ENCODE data around the gene SCGB3A1. TPM values are rescaled to one million over a fixed set of nuclear protein-coding genes. Genes with fewer than 3 reads are reported as not detected.

SCGB3A1 gene
- total RNA-seq, 2 donors from 2014 or later = not detected

DNA sequence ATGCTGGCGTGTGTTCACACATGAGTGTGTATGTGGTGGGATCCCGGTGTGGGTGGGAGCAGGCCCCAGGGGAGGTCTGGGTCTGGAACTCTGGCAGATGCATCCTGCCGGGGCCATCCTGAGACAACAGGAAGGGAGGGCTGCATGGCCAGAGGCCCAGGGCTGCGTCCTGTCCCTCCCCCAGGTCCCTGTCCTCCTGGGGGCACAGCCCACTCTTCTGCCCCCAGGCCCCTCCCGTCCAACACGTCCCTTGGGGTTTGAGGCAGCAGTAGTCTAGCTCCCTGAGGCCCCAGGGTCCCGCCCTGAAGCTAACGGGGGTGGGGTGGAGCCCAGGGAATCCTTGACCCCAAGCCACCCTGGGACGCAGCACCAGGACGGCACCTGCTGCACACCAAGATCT is 41.5 kb upstream of the SCGB3A1 start:
- intact Hi-C loops (cut with DNase I) = loop anchor here (5.0 kb wide), 1 partner anchor 235 kb away; no protein-coding TSS in a partner anchor
- TF ChIP-seq, protein P1, sequence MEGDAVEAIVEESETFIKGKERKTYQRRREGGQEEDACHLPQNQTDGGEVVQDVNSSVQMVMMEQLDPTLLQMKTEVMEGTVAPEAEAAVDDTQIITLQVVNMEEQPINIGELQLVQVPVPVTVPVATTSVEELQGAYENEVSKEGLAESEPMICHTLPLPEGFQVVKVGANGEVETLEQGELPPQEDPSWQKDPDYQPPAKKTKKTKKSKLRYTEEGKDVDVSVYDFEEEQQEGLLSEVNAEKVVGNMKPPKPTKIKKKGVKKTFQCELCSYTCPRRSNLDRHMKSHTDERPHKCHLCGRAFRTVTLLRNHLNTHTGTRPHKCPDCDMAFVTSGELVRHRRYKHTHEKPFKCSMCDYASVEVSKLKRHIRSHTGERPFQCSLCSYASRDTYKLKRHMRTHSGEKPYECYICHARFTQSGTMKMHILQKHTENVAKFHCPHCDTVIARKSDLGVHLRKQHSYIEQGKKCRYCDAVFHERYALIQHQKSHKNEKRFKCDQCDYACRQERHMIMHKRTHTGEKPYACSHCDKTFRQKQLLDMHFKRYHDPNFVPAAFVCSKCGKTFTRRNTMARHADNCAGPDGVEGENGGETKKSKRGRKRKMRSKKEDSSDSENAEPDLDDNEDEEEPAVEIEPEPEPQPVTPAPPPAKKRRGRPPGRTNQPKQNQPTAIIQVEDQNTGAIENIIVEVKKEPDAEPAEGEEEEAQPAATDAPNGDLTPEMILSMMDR (IDR thresholded peaks at IDR 0.05) = no peak
- no peak for TF ChIP-seq POLR2A (IDR thresholded peaks at IDR 0.05)
- H3K27ac ChIP-seq = no peak overlapping the region
- no peaks in the 10 kb centered on the region for H3K36me3 ChIP-seq (replicated peaks in 1 of 2; ENCODE audit: insufficient read depth in 1 of 2, low read depth in 2 of 2)
- no peak overlapping the region for H3K4me3 ChIP-seq
- H3K9me3 ChIP-seq = no peaks in the 10 kb centered on the region
- no peaks in the 10 kb centered on the region for H3K4me1 ChIP-seq
- WGBS, 2 donors = 51 to 74% methylated on average over 3 to 10 of the region's 10 CpGs
- H3K27me3 ChIP-seq = no peaks in the 10 kb centered on the region
- ATAC-seq = no peak
- DNase-seq = peak in 1 of 4 donors; percentile 10

DNA sequence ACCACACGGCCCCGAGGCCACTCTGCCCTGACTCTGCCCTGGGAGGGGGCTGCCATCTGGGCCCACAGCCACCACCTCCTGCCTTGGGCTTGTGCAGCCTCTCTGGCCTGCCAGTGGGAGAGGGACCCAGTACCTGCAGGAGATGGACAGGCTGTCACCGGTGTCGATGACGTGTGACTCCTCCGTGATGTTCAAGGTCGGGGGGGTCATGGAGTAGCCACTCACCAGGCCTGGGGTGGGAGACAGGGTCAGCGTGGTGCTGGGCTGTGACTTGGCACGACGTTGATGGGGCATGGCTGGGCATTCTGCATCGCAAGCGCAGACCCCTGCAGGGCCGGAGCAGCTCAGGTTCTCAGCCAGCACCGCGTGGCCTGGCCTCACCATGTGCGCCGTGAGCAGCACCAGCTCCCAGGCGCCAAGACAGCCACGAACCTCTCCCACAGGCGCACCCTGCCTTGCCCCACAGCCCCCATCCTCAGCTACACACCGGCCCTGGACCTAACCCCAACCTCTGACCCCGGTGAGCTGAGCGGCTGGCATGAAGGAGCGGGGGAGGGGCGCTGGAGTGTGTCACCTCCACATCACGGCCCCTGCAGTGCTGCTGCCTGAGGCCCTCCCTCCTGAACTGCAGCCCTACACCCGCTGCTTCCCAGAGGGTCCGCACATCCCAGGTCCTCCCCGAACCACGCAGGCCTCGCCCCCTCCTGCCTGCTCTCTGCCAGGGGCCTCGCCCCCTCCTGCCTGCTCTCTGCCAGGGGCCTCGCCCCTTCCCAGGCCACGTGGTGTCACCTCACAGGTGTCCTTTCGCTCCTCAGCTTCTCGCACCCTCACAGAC is 40.5 kb upstream of the SCGB3A1 start:
- ATAC-seq (no peak), DNase-seq (peak in 1 of 4 donors; percentile 9)
- Histone ChIP-seq H3K9me3 (no peaks in the 10 kb centered on the region), H3K27me3 (no peaks in the 10 kb centered on the region), H3K4me1 (no peaks in the 10 kb centered on the region), H3K27ac (no peak overlapping the region), H3K4me3 (no peak overlapping the region), H3K36me3 (replicated peaks in 1 of 2; ENCODE audit: insufficient read depth in 1 of 2, low read depth in 2 of 2) (no peaks in the 10 kb centered on the region)
- intact Hi-C loops (cut with DNase I) = loop anchor here (5.0 kb wide), 1 partner anchor 234 kb away; no protein-coding TSS in a partner anchor
- TF ChIP-seq, protein P1 (IDR thresholded peaks at IDR 0.05) = no peak
- no peak for TF ChIP-seq POLR2A (IDR thresholded peaks at IDR 0.05)
- WGBS, 2 donors = 45 to 59% methylated on average over 19 to 34 of the region's 36 CpGs

DNA sequence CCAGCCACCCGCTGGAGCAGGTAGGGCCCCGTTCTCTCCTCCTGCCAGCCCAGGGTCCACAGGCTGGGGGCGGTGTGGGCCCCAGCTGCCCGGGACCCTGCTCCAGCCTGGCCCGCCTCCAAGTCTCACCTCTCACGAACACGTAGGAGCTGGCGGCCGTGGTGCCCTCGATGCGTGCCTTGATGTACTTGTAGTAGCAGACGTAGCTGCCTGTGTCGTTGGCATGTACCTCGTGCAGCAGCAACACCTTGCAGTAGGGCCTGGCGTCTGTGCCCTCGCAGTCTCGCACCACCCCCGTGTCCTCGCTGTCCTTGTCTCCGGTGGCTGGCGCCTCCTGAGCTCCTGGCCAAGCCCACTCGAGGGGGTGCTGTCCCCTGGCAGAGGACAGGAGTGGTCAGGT is 39.1 kb upstream of the SCGB3A1 start:
- Histone ChIP-seq H3K4me3 (no peak overlapping the region), H3K36me3 (replicated peaks in 1 of 2; ENCODE audit: insufficient read depth in 1 of 2, low read depth in 2 of 2) (no peaks in the 10 kb centered on the region), H3K9me3 (no peaks in the 10 kb centered on the region), H3K27ac (no peak overlapping the region), H3K27me3 (no peaks in the 10 kb centered on the region), H3K4me1 (no peaks in the 10 kb centered on the region)
- DNase-seq (no peak), ATAC-seq (no peak)
- WGBS, 2 donors = 81% methylated on average over 20 of the region's 22 CpGs; no CpG with 5 or more reads in 1 of the 2 donors
- intact Hi-C loops (cut with DNase I) = loop anchor here (5.0 kb wide), 1 partner anchor 233 kb away; no protein-coding TSS in a partner anchor
- TF ChIP-seq, protein P1 (IDR thresholded peaks at IDR 0.05) = no peak
- no peak for TF ChIP-seq POLR2A (IDR thresholded peaks at IDR 0.05)

DNA sequence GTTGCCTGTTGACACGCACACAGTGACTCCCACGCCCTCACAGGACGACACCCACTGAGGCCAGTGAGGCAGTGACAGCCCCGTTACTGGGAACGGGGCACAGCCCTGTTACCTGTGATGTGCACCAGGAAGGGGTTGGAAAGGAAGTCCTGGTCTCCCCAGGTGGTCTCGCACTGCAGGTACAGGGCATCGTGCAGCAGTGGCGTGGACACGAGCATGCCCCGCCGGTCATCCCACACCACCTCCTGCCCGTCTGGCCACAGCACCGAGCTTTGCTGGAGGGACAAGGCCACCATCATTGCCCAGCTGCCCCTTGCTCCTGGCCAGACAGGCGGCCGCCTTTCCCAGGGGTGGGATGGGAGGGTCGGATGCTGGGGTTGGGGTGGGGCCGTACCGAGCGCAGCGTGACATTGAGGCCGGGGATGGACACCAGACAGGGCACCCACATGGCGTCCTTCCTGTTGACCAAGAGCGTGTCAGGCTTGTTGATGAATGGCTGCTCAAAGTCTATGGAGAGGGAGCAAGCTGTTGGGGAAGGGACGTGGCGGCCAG is 38.6 kb upstream of the SCGB3A1 start:
- H3K4me1 ChIP-seq = no peaks in the 10 kb centered on the region
- DNase-seq = no peak
- ATAC-seq = no peak
- H3K4me3 ChIP-seq = no peak overlapping the region
- no peak for TF ChIP-seq POLR2A (IDR thresholded peaks at IDR 0.05)
- TF ChIP-seq, protein P1 (IDR thresholded peaks at IDR 0.05) = no peak
- no peaks in the 10 kb centered on the region for H3K36me3 ChIP-seq (replicated peaks in 1 of 2; ENCODE audit: insufficient read depth in 1 of 2, low read depth in 2 of 2)
- no peaks in the 10 kb centered on the region for H3K9me3 ChIP-seq
- H3K27ac ChIP-seq = no peak overlapping the region
- intact Hi-C loops (cut with DNase I) = loop anchor here (5.0 kb wide), 1 partner anchor 233 kb away; no protein-coding TSS in a partner anchor
- WGBS, 2 donors = 78 to 84% methylated on average over 8 to 23 of the region's 25 CpGs
- H3K27me3 ChIP-seq = no peaks in the 10 kb centered on the region
